ENCODE results near the gene PCK1. TPM values are rescaled to one million over a fixed set of nuclear protein-coding genes. Genes with fewer than 3 reads are reported as not detected.

The PCK1 gene
- total RNA-seq, 1 experiment from 2014 or later = not detected

- Histone ChIP-seq H3F3A (ENCODE audit: insufficient read depth, low read depth) (no peaks in the 10 kb centered on the region), H2AFZ (no peak overlapping the region), H3K4me2 (no peak overlapping the region), H3K79me2 (ENCODE audit: low read depth) (no peaks in the 10 kb centered on the region), H3K9me2 (ENCODE audit: insufficient read depth) (no peaks in the 10 kb centered on the region), H3K27ac (no peak overlapping the region), H3K4me1 (replicated peaks; ENCODE audit: insufficient read depth) (no peaks in the 10 kb centered on the region), H3K27me3 (ENCODE audit: insufficient read depth, low read depth) (peaks cover 34% of the 10 kb centered on the region; the same call in 1 of the 2 replicates), H3K4me3 (no peak overlapping the region), H4K20me1 (ENCODE audit: insufficient read depth) (no peaks in the 10 kb centered on the region), H3K9me3 (ENCODE audit: insufficient read depth, low read depth) (no peaks in the 10 kb centered on the region), H3K36me3 (ENCODE audit: low read depth) (no peaks in the 10 kb centered on the region)
- BruUV-seq (replicated peaks) = no TSS peak
- DNase-seq = no peak
- POLR2A ChIA-PET (ENCODE audit: unreplicated experiment) = no interaction called here
- CTCF ChIA-PET = no interaction called here
- intact Hi-C loops (cut with micrococcal nuclease; ENCODE audit: unreplicated experiment) = no loop called here
- no peak for TF ChIP-seq EZH2 (IDR thresholded peaks at IDR 0.05; ENCODE audit: low read depth)
- TF ChIP-seq CTCF (conservative IDR thresholded peaks at IDR 0.05) = no peak
These were observed 38.4 kb upstream of the PCK1 start for GRCh38 chr20:57522380-57523140.

GRCh38 chr20:57523782-57524181, 37.1 kb upstream of the PCK1 start:
- ChIA-PET POLR2A (ENCODE audit: unreplicated experiment) (no interaction called here), CTCF (no interaction called here)
- no peaks in the 10 kb centered on the region for H3F3A ChIP-seq (ENCODE audit: insufficient read depth, low read depth)
- H3K9me3 ChIP-seq (ENCODE audit: insufficient read depth, low read depth) = no peaks in the 10 kb centered on the region
- no peak for DNase-seq
- no peaks in the 10 kb centered on the region for H4K20me1 ChIP-seq (ENCODE audit: insufficient read depth)
- H2AFZ ChIP-seq = no peak overlapping the region
- H3K4me3 ChIP-seq = no peak overlapping the region
- no peak overlapping the region for H3K27ac ChIP-seq
- peaks cover 31% of the 10 kb centered on the region; the same call in 1 of the 2 replicates for H3K27me3 ChIP-seq (ENCODE audit: insufficient read depth, low read depth)
- H3K79me2 ChIP-seq (ENCODE audit: low read depth) = no peaks in the 10 kb centered on the region
- BruUV-seq (replicated peaks) = no TSS peak
- H3K9me2 ChIP-seq (ENCODE audit: insufficient read depth) = no peaks in the 10 kb centered on the region
- no peaks in the 10 kb centered on the region for H3K36me3 ChIP-seq (ENCODE audit: low read depth)
- H3K4me1 ChIP-seq (replicated peaks; ENCODE audit: insufficient read depth) = no peaks in the 10 kb centered on the region
- H3K4me2 ChIP-seq = no peak overlapping the region
- TF ChIP-seq EZH2 (IDR thresholded peaks at IDR 0.05; ENCODE audit: low read depth) (no peak), CTCF (conservative IDR thresholded peaks at IDR 0.05) (no peak)
- intact Hi-C loops (cut with micrococcal nuclease; ENCODE audit: unreplicated experiment) = no loop called here

- ChIA-PET CTCF (no interaction called here), POLR2A (ENCODE audit: unreplicated experiment) (no interaction called here)
These were observed 36.3 kb upstream of the PCK1 start, which contains the start of gene CTCFL for GRCh38 chr20:57524511-57525176. Gene CTCFL (minus strand): TSS chr20:57525140. CDS start chr20:57524205, 935 bp downstream.

More at GRCh38 chr20:57524511-57525176, 36.3 kb upstream of the PCK1 start, which contains the start of gene CTCFL:
- H3K36me3 ChIP-seq (ENCODE audit: low read depth) = no peaks in the 10 kb centered on the region
- H3K79me2 ChIP-seq (ENCODE audit: low read depth) = no peaks in the 10 kb centered on the region
- H3K4me1 ChIP-seq (replicated peaks; ENCODE audit: insufficient read depth) = no peaks in the 10 kb centered on the region
- intact Hi-C loops (cut with micrococcal nuclease; ENCODE audit: unreplicated experiment) = no loop called here
- H3K9me3 ChIP-seq (ENCODE audit: insufficient read depth, low read depth) = no peaks in the 10 kb centered on the region
- no peaks in the 10 kb centered on the region for H3F3A ChIP-seq (ENCODE audit: insufficient read depth, low read depth)
- no peak for DNase-seq
- peaks cover 22% of the 10 kb centered on the region; the same call in 1 of the 2 replicates for H3K27me3 ChIP-seq (ENCODE audit: insufficient read depth, low read depth)
- no TSS peak for BruUV-seq (replicated peaks)
- H3K9me2 ChIP-seq (ENCODE audit: insufficient read depth) = no peaks in the 10 kb centered on the region
- TF ChIP-seq EZH2 (IDR thresholded peaks at IDR 0.05; ENCODE audit: low read depth) = no peak
- TF ChIP-seq CTCF (conservative IDR thresholded peaks at IDR 0.05) = no peak
- no peak within 1 kb of the TSS for H2AFZ ChIP-seq
- H3K4me2 ChIP-seq = no peak within 1 kb of the TSS
- H3K4me3 ChIP-seq = no peak within 1 kb of the TSS
- H4K20me1 ChIP-seq (ENCODE audit: insufficient read depth) = no peaks in the 10 kb centered on the region
- H3K27ac ChIP-seq = no peak within 1 kb of the TSS

Data from PC-9 (cell line).